ENCODE results near the gene AAMDC.
"Not testable (repeated sequence)": the region's sequence is repeated elsewhere in the genome, so short reads cannot be mapped to it uniquely, and the experiment has no call there.

AAMDC gene

DNA sequence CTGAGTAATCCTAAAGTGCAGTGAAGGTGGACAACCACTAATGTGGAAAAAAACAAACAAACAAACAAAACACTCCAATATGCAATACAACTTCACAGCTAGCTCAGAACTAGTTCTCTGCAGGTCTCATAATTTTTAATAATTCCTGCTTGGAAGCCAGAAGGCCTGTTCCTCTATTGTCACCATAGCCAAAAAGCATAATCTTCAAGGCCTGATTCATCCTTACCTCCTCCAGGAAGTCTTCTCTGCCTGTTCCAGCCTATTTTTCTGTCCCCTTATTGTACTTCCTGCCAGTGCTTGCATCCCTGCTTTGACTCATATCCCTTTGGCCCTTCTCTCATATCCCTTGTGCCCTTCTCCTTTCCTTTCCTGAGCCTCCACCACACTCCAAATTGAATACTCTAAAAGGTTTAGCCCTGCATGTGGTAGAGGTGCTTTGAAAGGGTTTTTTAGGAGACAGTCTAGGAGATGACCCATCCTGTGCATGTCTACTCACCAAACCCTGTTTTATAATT, 69.2 kb downstream of the AAMDC start:
- DNase-seq = not testable (repeated sequence)

DNA sequence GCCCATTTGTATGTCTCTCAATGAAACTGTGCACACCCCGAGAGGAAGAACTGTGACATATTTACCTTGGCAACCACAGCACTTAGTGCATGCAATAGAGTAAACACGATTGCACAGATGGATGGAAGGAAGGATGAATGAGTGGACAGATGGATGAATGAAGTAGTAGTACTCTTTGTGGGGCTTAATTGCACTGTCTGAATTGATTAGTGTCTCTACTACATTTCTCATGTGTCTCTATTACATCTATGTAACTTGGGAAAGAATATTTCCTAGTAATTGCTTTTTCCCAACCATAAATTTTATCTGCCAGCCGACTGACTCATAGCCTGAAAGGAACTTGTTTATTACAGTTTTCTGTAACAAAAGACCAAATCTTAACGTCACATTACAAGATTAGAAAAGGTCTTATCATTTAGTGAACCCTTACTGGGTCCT, 69.7 kb downstream of the AAMDC start:
- DNase-seq = not testable (repeated sequence)

DNA sequence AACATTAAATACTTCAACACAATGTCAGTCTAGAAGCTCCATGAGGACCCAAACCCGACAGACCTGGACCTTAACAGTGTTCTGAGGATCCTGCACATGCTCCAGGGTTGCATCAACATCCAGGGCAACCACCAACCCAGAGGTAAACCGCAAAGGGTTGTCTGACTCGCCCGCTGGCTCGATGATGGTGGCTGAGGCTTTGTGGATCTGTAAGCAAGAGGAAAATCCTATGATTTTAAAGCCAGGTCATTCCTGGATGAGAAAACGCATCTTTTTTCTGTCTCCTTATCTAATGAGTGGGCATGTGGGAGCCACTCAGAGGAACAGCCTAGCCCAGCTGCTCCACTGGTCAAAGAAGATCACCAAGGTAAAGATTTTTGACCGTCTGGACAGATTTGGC, 70.3 kb downstream of the AAMDC start:
- not testable (repeated sequence) for DNase-seq

DNA sequence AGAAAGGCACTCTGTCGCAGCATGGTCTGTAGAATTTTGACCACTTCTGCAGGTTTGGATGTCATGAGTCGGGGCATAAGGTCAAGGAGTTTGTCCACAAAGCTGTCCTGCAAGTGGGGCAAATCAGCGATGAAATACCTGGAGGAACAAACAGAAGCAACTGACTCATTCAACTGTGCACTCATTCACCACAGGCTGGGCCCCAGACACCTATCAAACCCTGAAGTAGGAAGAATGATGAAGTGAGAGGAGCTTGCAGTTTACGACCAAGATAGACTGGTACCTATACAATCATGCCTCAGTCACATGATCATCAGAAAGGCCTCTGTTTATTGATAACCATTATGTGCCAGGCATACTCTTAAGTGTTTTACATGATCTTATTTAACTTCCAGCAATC, 70.8 kb downstream of the AAMDC start:
- DNase-seq = not testable (repeated sequence)

DNA sequence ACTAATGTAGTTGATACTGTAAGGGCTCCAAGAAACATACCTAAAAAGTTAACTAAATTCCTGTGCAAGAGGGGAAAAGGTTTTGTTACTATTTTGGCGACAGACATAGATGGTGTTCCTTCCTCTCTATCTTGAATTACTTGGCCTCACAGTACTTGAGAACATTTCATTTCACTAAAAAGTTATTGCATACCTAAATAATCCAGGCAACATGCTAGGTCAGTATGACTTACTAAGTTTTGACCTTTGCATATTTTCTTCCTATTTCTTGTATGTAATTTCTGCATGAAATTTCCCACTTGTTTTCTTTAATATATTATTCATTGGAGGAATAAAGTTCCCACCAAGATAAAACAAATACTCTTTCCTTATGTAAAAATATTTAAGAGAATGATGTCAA, 74.0 kb downstream of the AAMDC start:
- DNase-seq = not testable (repeated sequence)

DNA sequence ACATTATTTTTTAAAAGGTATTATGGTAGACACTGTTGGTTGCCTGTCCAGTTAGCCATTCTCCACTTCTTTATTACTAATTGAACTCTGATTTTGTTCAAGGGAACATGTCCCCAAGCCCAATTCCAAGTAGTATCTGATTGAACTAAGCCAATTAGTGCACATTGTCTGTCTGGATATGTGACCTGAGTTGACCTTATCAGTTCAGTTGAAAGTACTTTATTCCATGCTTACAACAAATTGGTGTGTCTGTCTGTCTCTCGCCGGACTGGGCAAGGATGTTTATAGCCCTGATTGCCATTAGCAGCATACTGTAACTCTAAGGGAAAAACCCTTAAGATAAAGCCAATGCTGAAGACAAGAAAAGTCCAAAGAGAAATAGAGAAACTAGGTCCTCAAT, 87.9 kb downstream of the AAMDC start:
- no peak for DNase-seq

DNA sequence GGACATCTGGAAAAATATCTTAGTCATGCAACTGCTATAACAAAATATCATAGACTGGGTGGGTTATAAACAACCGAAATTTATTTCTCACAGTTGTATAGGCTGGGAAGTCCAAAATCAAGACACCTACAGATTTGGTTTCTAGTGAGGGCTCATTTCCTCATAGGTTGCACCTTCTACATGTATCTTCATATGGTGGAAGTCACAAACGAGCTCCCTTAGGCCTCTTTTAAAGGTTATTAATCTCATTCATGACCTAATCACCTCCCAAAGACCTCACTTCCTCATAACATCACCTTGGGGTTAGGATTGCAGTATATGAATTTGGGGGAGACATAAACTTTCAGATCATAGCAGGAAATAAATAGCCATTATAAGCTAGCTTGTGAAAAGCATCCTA, 88.3 kb downstream of the AAMDC start:
- DNase-seq = no peak

DNA sequence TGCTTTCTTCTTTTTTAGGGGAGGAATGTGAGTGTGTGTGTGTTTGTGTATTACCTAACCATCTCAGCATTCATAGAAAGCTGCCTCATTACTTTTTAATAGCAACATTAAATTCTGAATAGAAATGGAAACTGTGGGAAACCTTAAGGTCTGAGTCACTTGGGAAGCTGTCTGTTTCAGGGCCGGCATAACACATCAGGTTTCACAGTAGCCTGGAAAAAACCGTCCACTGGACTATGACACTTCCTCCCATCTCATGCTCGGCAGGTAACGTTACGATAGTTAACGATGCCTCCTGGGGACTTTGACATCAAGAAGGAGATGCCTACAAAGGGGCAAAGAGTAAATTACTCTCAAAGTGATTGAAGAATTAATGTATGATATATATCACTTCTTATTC, 89.9 kb downstream of the AAMDC start:
- not testable (repeated sequence) for DNase-seq

DNA sequence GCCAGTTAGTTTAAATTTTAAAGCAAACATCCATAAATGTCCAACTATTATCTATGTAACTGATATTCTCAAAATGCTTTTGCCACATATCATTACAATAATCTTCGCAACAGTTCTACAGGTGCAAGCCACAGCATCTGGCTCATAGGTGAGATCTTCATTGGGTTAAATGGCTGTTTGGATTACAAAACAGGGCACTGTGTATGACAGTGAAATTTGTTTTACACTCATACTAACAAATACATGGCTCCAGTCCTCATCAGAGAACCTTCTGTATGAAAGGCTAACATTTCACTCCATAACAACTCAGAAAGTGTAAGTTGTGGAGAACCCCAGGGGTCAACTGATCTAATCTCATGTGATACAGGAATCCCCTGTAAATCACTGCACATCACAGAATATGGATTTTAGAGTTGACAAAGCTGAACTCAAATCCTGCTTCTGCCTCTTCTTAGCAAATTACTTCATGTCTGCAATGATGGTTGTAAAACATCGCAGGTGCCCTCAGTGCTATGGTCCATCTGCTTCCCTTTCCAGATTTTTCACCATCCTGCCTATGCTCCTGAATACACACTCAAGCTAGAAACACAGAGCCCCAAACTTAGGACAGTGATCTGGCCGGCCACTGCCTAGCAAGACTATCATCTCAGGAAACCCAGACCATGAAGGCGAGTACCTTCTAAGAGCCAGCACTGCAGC, 92.8 kb downstream of the AAMDC start:
- DNase-seq = not testable (repeated sequence)

DNA sequence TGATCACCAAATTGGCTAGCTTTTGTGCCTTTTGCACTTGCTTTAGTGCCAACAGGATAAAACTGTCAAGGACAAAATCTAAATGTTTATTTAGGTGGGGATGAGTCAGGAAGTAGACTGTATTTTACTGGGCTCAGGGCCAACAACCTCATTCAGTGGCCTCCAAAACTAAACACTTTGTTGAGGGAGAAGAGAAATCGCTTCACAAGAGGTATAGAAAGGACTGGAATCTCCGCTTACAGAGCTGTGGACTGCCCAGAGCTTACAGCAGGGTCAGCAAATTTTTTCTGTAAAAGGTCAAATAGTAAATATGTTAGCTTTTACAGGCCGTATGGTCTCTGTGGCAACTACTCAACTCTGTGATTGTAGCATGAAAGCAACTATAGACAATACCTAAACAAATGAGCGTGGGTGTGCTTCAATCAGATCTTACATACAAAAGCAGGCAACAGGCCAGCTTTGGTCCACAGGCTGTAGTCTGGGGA, 93.4 kb downstream of the AAMDC start:
- DNase-seq = not testable (repeated sequence)

DNA sequence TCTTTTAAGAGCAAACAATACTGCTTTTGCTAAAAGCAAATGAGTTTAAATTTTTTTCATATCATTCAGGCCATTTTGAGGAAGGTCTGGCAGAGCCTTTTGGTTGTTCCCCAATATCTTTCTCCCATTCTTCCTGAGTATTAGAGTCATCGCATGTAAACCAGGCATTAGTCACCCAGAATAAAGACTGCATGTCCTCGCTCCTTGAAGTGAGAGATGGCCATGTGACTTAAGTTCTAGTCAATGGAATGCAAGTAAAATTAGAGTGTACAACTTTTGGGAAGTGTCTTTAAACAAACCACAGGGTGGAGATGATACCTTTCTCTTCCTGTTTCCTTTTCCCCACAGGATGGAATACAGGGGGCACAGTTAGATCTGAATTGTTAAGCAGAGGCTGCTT, 96.8 kb downstream of the AAMDC start:
- DNase-seq = not testable (repeated sequence)

Data from CD4-positive, alpha-beta T cell treated with Interferon gamma for 1 hour (primary cell).